ENCODE results near the gene VAV3.
"Not testable (repeated sequence)": the region's sequence is repeated elsewhere in the genome, so short reads cannot be mapped to it uniquely, and the experiment has no call there.

The VAV3 gene

DNA sequence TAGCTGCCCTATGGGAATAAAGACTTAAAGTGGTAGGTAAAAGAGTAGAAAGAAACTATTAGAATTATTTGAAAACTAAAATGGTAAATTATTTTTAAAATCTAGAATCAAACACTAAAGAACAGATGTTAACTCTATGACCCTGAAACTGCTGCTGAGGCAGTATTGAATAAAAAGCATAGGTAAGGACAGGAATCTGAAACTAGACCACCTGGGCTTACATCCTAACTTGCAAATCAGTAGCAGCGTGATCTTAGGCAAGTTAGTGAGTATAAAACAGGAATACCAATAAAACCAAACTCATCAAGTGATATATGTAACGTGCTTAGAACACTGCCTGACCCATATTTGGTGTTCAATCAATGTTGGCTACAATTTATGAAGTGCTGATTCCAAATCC, 257.9 kb downstream of the VAV3 start:
- DNase-seq, result no peak

DNA sequence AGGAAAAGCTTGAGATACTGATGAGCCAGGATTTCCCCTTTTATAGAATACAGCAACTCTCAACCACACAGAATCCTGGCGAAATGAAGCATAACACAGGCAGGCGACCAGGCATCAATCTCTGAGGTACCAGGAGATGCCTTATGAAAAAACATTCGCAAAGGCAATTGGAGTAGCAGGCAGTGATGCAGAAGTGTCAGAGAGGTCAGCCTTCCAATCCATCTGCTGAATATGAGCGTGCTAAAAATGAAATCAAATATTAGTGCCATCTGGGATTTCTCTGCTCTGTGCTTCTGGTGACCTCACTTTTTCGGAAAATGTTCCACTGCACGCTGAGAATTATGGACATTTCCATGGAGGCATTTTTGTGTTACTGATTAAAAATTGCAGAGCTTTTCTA, 258.8 kb downstream of the VAV3 start:
- no peak for DNase-seq

DNA sequence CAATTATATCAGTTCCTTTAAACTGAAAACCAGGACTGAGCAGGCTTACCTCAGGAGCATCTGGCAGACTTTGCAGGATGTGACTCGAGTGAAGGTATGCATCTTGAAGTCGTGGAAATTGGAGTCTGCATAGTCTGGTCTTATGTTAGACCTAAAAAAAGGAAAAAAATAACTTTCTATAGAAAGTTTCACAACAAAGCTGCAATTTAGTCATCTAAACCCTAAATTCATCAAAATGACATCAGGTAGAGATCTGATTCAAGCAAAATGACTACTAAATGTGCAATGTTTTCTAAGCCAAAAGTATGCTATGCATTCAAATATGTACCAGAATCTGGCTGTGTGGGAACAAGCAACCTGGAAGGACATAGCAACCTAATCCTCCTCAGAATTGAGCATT, 260.1 kb downstream of the VAV3 start:
- no peak for DNase-seq

DNA sequence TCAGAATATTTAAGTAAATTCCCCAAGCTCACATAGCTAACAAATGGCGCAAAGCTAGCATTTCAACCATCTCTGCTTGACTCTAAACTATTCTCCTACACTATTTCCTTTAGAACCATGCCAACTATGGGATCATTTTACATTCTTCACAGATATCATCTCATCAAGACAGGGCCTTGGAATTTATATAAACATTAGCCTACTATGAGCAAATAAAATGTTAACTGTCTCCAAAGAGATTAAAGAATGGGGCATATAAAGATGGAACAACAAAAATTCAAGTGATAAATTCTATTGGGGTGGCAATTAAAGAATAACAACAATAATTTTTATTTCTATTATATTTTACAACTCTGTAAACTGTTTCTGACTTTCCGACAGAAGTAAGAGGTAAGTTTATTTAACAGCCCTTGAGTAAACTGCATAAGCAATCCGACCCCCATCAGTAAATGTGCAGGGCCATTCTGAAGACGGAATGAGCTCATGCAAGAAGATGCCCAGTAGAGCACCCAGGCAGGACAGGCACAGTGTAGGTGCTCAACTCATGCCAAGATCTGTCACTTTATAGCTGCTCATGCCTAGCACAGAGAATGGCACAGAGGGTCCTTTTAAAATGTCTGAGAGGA, 261.9 kb downstream of the VAV3 start:
- no peak for DNase-seq

DNA sequence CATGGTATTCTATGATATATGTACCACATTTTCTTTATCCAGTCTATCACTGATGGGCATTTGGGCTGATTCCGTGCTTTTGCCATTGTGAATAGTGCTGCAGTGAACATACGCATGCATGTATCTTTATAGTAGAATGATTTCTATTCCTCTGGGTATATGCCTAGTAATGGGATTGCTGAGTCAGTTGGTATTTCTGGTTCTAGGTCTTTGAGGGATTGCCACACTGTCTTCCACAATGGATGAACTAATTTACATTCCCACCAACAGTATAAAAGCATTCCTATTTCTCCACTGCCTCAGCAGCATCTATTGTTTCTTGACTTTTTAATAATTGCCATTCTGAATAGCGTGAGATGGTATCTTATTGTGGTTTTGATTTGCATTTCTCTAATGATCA, 264.3 kb downstream of the VAV3 start:
- not testable (repeated sequence) for DNase-seq

DNA sequence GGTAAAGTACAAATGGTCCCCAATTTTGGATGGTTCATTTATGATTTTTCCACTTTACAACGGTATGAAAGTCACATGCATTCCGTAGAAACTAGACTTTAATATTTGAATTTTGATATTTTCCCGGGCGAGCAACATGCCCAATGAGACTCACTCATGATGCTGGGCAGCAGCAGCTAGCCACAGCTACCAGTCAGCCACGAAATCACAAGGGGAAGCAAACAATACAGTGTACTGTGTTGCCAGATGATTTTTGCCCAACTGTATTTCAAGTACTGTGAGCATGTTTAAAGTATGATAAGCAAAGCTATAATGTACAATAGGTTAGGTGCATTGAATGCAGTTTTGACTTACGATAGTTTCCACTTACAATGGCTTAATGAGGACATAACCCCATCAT, 266.8 kb downstream of the VAV3 start:
- DNase-seq, result no peak

DNA sequence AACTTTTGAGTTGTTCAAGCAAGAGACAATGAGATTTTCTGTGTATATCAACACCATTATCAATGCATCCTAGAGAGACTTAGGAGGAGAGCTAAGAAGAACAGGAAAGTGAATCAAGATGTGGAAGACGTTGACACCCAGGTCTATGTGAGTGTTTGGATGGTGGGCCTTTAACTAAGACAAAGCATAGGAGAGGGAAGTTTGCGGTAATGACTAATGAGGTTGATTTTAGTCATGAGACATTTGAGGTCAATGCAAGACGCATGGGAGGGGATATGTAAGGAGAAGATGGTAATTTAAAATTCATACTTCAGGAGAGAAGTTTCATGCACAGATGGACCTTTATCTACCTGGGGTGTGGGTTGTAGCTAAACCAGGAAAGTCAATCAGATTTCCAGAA, 269.6 kb downstream of the VAV3 start:
- no peak for DNase-seq

DNA sequence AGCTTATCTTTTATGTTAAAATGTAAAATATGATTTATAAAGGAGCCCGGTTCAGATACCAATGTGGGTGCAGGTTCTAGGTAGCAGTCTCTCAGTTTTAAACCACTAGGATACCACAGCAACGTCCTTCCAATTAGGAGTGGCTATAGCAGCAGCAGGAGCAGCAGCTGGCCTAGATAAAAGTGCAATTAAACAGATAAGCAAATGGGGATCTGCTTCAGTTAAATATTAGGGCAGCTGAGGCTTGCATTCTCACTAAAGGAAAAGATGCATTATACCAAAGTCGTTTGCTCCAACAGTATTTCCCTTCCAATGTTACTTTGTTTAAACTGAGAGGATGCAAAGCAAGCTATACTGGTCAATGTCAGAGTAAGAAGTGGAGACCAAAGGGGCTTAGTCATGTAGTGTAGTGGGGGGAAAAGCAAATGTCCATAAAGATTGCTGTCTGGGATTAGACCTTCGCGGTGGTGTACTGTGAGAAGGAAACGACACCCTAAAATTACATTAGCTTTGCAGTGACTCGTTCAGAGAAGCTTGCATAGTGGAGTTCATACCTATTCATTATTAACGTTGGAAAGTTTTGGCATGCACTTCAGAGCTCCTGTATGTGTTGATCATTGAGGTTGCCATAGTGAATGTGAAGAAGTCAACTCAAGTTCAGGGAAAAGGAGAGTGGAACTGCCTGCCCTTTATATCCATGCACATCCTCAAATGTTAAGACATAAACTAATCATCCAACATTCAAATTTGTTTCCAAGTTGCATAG, 272.2 kb downstream of the VAV3 start:
- no peak for DNase-seq

DNA sequence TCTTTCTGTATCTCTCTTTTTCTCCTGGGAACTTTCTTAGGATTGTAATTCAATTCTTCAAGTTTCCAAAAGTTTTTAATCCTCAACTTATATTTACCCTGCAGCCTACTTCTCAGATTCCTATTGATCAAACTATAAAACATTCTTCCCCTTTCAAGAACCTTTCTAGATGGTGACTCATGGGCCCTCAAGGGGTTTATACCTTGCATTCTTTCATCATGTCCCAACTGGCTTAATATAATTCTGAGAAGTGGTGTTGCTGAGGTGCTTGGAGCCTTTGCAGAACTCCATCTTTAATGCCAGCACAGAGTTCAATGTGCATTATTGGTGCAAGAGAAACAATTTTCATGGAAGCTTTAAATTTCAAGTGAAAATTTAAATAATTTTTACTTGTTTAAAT, 273.4 kb downstream of the VAV3 start:
- DNase-seq, result no peak

DNA sequence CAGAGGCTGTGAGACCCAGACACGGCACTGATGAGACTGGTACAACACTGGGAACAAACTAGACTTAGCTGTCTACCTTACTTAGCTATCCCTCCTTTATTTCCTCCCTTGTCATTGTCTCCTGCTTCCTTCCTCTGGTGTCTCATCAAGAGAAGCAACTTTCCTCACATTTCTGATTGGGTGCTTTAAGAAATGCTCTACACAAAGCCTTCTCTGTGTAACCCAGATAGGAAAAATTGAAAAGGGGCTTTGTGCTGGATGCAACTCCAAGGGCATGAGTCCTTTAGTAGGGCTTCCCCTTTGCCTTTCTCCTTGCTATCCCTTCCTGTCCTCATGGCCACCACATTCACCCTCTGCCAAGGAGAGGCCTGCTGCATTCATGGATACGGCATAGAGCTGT, 274.5 kb downstream of the VAV3 start:
- no peak for DNase-seq

DNA sequence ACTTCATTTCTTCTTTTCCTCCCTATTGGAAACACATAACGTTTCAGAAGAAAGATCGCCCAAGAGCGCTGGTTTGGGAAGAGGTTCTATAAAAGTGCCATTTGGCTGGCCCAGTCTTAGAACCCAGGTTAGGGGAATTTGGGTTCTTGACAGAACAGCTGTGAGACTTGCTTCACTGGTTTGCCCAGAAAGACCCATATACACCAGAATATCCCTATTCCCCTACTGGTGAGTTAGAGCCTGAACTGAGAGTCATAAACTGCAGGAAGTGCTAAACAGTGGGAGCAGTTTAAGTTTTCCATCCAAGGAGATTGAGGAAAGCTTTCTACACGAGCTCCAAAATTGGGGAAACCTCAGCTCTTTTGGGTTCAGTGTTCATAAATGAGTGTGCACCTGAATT, 275.2 kb downstream of the VAV3 start:
- DNase-seq, result no peak

DNA sequence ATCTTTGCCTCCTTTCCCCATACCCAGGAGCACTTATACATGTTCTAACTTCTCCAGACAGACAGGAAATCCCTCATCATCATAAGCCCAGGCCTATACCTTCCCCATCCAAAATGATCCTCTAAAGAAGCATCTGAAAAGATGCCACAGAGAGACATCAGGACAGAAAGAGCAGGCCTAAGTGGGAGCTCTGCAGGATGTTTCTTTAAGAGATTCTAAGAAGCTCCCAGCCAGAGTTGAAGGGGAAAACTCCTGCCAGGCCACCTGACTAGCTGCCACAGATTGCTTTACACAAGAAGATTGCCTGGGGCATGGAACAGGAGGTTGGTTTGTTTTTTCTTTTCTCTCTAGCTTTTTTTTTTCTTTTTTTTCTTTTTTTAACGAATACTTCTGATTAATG, 275.8 kb downstream of the VAV3 start:
- no peak for DNase-seq

DNA sequence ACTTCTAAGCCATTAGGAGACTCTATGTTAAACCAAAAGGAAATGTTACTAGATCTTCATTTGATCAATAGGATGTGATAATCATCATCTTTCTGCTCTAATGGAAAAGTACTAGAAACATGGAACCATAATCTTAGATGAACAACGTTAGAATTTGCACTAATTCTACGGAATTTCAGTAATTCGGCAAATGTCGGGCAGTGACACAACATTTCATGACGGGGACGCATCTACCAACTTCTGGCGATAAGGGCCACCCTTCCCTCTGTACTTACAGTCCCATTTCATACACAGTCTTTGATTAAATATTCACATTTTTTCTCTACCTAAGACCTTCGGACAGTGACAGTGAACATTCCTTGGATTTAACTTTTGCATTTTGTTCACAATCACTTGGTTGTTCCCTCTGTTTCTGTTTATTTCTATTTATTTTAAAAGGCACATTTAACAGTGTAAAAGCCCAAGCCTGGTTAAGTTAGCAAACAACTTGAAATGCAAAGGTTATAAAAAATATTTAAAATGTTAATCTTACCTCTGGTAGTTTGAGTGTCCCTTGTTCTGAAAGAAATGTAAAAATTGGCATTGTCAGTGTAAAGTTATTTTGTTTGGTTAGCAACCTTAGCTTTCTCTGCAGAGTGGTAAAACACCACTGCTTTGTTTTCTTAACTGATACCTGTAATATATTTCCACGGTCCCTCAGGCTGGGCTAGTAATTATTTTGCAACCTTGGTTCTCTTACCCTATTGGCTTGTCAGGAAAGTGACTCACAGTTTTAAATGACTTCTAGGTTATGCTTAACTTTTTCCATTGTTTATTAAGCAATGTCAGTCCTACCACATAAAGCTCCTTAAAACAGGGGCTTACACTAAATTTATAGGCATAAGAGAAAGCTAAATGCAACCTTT, 276.9 kb downstream of the VAV3 start:
- DNase-seq, result no peak

DNA sequence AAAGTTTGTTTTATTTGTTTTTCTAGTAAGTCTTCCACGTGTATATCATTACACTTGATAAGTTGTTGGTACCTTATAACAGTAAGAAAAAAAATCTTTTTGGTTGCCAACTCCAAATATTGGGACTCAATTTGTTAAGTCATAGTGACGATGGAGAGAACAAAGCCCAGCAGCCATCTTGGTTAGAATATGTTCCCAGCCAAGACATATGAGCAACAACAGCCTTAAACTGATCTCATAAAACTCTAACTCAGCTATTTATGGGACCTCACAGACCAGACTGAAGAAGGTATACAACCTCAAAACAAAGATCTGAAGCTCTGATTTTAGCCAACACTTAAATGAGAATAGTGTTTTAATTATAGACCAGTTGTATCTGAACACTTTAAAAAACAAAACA, 281.3 kb downstream of the VAV3 start:
- no peak for DNase-seq

DNA sequence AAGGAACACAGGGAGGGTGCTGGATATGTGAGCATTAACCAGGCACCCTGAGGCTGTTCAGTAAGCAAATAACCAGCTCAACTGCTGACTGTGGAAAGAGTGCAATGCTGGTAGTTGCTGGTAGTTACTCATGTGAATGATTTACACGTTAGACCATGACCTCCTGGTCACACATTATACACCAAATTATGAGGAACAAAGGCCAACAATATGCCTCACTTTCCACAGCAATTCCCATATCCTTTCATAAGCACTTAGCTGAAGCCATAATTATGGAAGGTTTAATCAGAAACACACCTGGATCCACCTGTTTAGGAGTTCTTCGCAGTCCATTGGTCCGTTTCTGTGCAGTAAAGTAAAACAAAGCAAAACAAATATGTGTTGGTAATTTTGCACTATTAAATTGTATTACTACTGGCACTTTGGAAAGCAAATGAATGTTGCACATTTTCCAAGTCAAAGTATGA, 281.8 kb downstream of the VAV3 start:
- DNase-seq, result no peak

DNA sequence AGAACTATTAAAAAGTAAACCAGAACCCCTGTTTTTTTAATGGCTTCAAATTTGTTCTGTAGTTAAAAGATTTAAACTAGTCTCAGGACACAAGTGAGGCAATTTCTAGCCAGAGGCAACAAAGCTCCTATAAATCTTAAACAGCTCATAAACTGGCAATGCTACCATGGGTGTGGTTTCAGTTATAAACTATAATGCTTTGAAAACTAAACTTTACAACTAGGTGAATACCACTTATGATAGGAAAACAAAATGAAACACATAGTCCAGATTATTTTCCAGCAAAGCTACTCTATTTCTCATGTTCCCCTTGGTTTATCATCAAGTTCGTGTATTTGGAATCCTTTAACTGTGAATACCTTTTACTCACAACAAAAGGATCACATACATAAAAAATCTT, 282.5 kb downstream of the VAV3 start:
- DNase-seq, result no peak

DNA sequence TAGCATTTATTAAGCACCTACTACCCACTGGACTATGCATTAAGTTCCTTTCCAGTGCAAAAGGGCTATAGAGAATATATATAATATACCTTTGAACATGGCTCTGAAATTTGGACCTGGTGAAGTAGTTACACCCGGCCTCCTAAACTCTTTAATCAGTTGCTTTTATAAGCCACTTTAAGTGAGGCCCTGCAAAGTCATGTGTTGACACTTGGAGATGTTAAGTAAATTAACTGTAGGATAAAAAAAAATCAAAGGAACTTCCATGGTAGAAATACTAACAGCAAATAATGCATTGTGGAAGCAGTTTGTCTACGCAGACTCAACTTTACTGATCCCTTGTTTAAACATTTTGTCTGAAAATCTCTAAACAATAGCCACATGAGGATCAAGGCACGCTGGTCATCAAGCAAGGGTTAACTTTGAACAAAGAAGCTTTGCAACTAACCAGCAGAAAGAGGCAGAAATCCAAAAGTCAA, 283.9 kb downstream of the VAV3 start:
- DNase-seq, result no peak

DNA sequence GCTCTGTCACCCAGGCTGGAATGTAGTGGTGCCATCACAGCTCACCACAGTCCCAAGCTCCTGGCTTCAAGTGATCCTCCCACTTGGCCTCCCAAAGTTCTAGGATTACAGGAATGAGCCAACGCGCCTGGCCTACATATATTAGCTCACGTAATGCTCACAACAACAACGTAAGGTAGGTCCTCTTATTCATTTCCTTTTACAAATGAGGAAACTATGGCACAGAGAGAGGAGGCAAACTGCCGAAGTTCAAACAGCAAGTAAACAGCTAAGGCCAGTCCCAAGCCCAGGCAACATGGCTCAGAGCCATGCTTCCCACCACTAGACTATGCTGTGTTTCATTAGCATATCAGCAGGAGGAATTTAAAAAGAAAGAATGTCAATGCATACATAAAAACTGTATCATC, 284.4 kb downstream of the VAV3 start:
- DNase-seq, result no peak

DNA sequence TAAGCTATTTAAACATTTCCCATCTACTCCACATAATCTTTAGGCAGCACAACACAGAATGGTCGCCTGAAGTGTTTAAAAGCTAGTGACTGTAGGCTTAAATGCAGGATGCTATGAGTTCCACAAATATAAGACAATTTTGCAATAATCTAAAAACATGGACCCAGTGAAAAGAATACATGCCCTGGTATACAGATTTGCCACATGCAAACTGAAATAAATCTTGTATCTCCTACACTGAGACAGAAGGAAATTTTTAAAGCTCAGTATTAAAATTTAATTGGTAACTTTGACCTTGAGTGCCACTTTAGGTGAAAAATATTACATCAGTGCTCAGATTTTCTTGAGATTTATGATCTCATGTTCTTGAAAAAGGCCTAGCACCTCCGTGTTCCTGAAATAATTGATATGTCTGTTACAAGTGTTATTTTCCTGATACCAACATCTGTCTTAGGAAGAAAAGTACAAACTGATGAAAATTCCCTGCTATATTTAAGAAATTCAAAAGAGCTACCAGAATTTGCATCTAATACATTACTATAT, 285.5 kb downstream of the VAV3 start:
- no peak for DNase-seq

DNA sequence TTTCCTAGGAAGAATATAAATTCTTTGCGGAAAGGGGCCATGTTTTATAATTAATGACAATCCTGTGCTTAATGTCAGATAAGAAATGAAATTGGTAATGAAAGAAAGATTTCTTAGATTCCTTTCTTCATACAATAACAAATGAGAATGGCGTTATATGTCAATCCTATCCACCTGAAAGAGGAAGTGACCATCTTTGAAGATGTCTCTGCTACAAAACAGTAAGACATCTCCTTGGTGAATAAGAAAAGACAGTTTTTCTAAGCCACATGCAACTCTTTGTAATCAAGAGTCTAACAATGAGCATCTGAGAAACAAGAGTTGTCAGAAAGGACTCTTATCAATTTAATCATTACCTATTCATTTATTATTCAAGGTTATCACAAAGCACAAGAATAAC, 286.0 kb downstream of the VAV3 start:
- no peak for DNase-seq

DNA sequence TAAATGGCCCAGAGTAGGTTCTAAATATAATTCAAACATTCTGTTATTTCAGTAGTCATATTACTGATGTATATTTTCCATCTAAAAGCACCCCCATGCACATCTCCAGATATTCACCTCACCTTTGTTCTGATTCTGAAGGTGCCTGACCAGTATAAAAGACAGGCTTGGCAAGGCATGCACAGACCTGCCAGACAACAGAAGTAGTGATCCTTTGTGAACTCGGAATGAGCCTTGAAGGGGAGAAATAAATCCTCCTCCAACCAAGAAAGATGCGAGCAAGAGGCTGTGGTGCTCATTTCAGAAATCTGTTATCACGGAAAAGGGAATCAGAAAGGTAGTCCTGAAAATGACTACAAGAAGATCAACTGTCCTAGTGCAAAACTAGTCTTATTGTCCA, 287.3 kb downstream of the VAV3 start:
- no peak for DNase-seq

DNA sequence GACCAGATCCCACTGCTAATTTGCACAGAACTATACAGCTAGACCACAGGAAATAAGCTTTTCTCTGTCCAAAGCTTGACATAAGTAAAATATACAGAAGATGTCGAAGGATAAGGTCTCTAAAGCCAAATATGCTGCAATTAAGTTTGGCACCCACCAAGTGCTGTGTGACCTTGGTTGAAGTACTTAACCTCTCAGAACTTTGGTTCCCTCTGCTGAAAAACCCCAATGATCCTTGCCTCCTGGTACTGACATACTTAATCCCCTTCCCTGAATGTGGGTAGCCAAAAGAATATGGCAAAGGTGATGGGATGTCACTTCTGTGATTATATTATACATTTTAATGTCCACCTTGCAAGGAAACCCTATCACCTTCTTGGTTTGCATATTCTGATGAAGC, 290.5 kb downstream of the VAV3 start:
- no peak for DNase-seq

DNA sequence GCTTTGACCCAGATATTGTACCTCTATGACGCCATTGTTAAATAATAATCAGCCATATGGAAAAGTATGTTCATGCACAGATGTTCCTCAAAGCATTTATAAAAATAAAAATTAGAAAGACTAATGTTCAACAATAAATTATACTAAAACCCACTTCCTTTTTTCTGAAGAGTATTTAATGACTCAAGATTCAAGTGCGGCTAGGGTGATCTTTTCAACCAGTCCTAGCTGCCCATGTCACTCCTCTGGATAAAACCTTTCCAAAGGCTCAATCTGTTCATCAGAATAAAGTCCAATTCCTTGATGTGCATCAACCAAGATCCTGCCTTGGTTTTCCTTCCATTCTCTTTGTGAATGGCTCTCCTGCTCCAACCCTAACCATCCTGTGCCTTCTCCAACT, 292.0 kb downstream of the VAV3 start:
- no peak for DNase-seq

Measured in inflammatory macrophage treated with lipopolysaccharide for 4 hours (primary cell).